Breast epithelium (tissue), 3 donors: ENCODE results near the gene CREB1.

Experiments used
- CTCF ChIP-seq, 3 donors: fragments of 450-650 bp; IDR thresholded peaks; one replicate each; pipeline ENCODE4 v1.5.1; 2016 to 2017; ENCODE audit warnings: antibody characterized with exemption in 3 of 3, mild to moderate bottlenecking in 3 of 3, moderate library complexity in 3 of 3
- POLR2A ChIP-seq: fragments of 450-650 bp; IDR thresholded peaks from one replicate; pipeline ENCODE4 v1.6.1; 2016; ENCODE audit warnings: antibody characterized with exemption, mild to moderate bottlenecking, moderate library complexity
- POLR2AphosphoS5 ChIP-seq, 3 donors: sonication (generic); formaldehyde crosslinking; IDR thresholded peaks; one replicate each; pipeline ENCODE4 v1.6.1; 2017; ENCODE audit warnings: antibody characterized with exemption in 3 of 3

- TF ChIP-seq POLR2AphosphoS5 (IDR thresholded peaks at IDR 0.05) (no peak), CTCF (IDR thresholded peaks at IDR 0.05) (no peak), POLR2A (no peak)
These were observed 15.3 kb upstream of the CREB1 start for GRCh38 chr2:207514451-207514850.
